Loucy (cell line): ENCODE results near the gene EFCAB7.

Experiments used
- EZH2phosphoT487 ChIP-seq: fragments of 200-600 bp; IDR thresholded peaks from 2 replicates; pipeline ENCODE4 v1.6.1; 2018; ENCODE audit warnings: antibody characterized with exemption, mild to moderate bottlenecking, moderate library complexity, borderline replicate concordance
- TF ChIP-seq, protein P1 (sequence below): fragments of 200-600 bp; sonication (generic); conservative IDR thresholded peaks from 2 replicates; pipeline ENCODE4 v1.5.1; 2014; ENCODE audit warnings: mild to moderate bottlenecking, antibody characterized with exemption, low read length

DNA sequence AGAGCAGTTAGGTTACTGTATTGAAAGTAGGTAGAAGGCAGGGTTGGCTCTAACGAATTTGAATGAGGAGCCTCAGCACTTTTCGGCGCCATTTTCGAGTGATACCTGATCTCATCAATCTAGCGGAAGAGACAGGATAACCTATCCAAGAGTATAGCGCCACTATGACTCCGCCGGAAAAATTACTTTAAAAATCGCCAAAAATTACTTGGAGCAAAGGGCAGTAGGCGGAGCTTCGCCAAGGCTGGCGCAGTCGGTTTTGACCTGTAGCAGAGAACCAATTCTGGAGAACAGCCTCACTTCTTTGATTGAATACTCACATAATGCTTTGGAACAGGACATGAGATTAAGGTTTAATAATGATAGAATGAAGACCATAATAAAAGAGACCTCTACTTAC, 25.6 kb downstream of the EFCAB7 start:
- TF ChIP-seq, protein P1, sequence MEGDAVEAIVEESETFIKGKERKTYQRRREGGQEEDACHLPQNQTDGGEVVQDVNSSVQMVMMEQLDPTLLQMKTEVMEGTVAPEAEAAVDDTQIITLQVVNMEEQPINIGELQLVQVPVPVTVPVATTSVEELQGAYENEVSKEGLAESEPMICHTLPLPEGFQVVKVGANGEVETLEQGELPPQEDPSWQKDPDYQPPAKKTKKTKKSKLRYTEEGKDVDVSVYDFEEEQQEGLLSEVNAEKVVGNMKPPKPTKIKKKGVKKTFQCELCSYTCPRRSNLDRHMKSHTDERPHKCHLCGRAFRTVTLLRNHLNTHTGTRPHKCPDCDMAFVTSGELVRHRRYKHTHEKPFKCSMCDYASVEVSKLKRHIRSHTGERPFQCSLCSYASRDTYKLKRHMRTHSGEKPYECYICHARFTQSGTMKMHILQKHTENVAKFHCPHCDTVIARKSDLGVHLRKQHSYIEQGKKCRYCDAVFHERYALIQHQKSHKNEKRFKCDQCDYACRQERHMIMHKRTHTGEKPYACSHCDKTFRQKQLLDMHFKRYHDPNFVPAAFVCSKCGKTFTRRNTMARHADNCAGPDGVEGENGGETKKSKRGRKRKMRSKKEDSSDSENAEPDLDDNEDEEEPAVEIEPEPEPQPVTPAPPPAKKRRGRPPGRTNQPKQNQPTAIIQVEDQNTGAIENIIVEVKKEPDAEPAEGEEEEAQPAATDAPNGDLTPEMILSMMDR: no peak
- TF ChIP-seq EZH2phosphoT487: no peak
